Glutamatergic neuron (in vitro differentiated cells): ENCODE results near the gene IQSEC3. TPM values are rescaled to one million over a fixed set of nuclear protein-coding genes. Genes with fewer than 3 reads are reported as not detected.

Experiments
- DNase-seq: peaks from one replicate; pipeline ENCODE4 v3.0.0; 2022
- H3K27ac Mint-ChIP-seq: one replicate; pipeline ENCODE4 v1.8.0; 2020; ENCODE audit warnings: mild to moderate bottlenecking, mixed read lengths, inconsistent platforms; ENCODE audit not compliant: unreplicated experiment
- H3K27me3 Mint-ChIP-seq: one replicate; pipeline ENCODE4 v1.8.0; 2020; ENCODE audit warnings: mild to moderate bottlenecking, moderate library complexity, mixed read lengths, inconsistent platforms; ENCODE audit not compliant: unreplicated experiment
- H3K36me3 Mint-ChIP-seq: one replicate; pipeline ENCODE4 v1.8.0; 2020; ENCODE audit warnings: mild to moderate bottlenecking, mixed read lengths, inconsistent platforms; ENCODE audit not compliant: unreplicated experiment
- H3K4me1 Mint-ChIP-seq: one replicate; pipeline ENCODE4 v1.8.0; 2020; ENCODE audit warnings: mild to moderate bottlenecking, low read depth, mixed read lengths, inconsistent platforms; ENCODE audit not compliant: unreplicated experiment
- H3K4me3 Mint-ChIP-seq: one replicate; pipeline ENCODE4 v1.8.0; 2020; ENCODE audit warnings: mild to moderate bottlenecking, mixed read lengths, inconsistent platforms; ENCODE audit not compliant: unreplicated experiment
- H3K9me3 Mint-ChIP-seq: one replicate; pipeline ENCODE4 v1.8.0; 2020; ENCODE audit warnings: mild to moderate bottlenecking, moderate library complexity, mixed read lengths, inconsistent platforms; ENCODE audit not compliant: unreplicated experiment
- CTCF ChIP-seq: fragments of 200-600 bp; sonication (generic); IDR thresholded peaks from one replicate; pipeline ENCODE4 v1.5.0; 2021; ENCODE audit not compliant: partially characterized antibody, unreplicated experiment
- total RNA-seq: library from RNA; stranded (reverse); fragmentation: NEBNext Ultra II Directional; extraction: Animal tissue kit (Norgen Biotek cat#: 25700); gene quantifications from one replicate; pipeline ENCODE4 v1.2.1, GENCODE V29; 2021; ENCODE audit not compliant: unreplicated experiment

The IQSEC3 gene
- total RNA-seq, 1 donor from 2014 or later = 41.4 TPM

GRCh38 chr12:221736-222135, 155.2 kb downstream of the IQSEC3 start:
- Mint-ChIP-seq H3K4me1 (peaks cover 9% of the 10 kb centered on the region), H3K9me3 (peaks cover 9% of the 10 kb centered on the region), H3K36me3 (peaks cover 4% of the 10 kb centered on the region), H3K4me3 (no peak overlapping the region), H3K27ac (no peak overlapping the region), H3K27me3 (peaks cover 5% of the 10 kb centered on the region)
- DNase-seq = no peak
- TF ChIP-seq CTCF = no peak

- no peak overlapping the region for H3K27ac Mint-ChIP-seq
- no peaks in the 10 kb centered on the region for H3K27me3 Mint-ChIP-seq
- no peaks in the 10 kb centered on the region for H3K36me3 Mint-ChIP-seq
- peaks cover 6% of the 10 kb centered on the region for H3K4me1 Mint-ChIP-seq
- H3K4me3 Mint-ChIP-seq = no peak overlapping the region
- no peak for DNase-seq
- TF ChIP-seq CTCF = no peak
- H3K9me3 Mint-ChIP-seq = peaks cover 6% of the 10 kb centered on the region
These were observed 157.3 kb downstream of the IQSEC3 start for GRCh38 chr12:223841-224240.

GRCh38 chr12:224330-224729, 157.8 kb downstream of the IQSEC3 start:
- H3K36me3 Mint-ChIP-seq = no peaks in the 10 kb centered on the region
- peaks cover 6% of the 10 kb centered on the region for H3K9me3 Mint-ChIP-seq
- no peak overlapping the region for H3K4me3 Mint-ChIP-seq
- peaks cover 6% of the 10 kb centered on the region for H3K4me1 Mint-ChIP-seq
- TF ChIP-seq CTCF = no peak
- no peaks in the 10 kb centered on the region for H3K27me3 Mint-ChIP-seq
- no peak overlapping the region for H3K27ac Mint-ChIP-seq
- no peak for DNase-seq

GRCh38 chr12:225012-225411, 158.4 kb downstream of the IQSEC3 start:
- H3K27ac Mint-ChIP-seq = no peak overlapping the region
- H3K9me3 Mint-ChIP-seq = peaks cover 6% of the 10 kb centered on the region
- no peak overlapping the region for H3K4me3 Mint-ChIP-seq
- H3K4me1 Mint-ChIP-seq = peaks cover 8% of the 10 kb centered on the region
- TF ChIP-seq CTCF = no peak
- no peak for DNase-seq
- no peaks in the 10 kb centered on the region for H3K27me3 Mint-ChIP-seq
- no peaks in the 10 kb centered on the region for H3K36me3 Mint-ChIP-seq

- Mint-ChIP-seq H3K9me3 (peaks cover 4% of the 10 kb centered on the region), H3K27ac (no peak overlapping the region), H3K4me3 (no peak overlapping the region), H3K27me3 (no peaks in the 10 kb centered on the region), H3K4me1 (peaks cover 13% of the 10 kb centered on the region), H3K36me3 (no peaks in the 10 kb centered on the region)
- TF ChIP-seq CTCF = no peak
- no peak for DNase-seq
These were observed 159.8 kb downstream of the IQSEC3 start for GRCh38 chr12:226401-226800.
